ENCODE data around the gene JHY.

The JHY gene

DNA sequence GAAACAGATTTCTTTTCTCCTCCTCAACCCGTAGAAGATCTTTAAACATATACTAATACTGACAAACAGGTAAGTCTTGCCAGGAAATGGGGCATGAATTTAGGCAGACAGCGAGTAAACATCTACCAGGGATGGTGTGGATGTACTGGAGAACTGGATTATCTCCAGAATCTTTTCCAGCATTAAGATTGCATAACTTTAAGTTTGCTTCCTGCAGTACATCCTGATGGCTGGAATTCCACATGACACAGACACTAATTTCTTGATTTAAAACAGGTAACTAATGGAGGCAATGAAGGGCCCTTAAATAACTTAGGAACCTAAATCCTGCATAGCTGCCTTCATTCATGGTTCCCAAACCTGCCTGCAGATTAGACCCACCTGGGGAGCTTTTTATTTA, 40.7 kb downstream of the JHY start:
- TF ChIP-seq SPI1 (IDR thresholded peaks at IDR 0.05; ENCODE audit: borderline replicate concordance, low read depth) (no peak), GABPA (IDR thresholded peaks at IDR 0.05; ENCODE audit: low read depth) (no peak), REST (IDR thresholded peaks at IDR 0.05; ENCODE audit: insufficient replicate concordance, low read depth) (no peak), POLR2AphosphoS5 (IDR thresholded peaks at IDR 0.05; ENCODE audit: low read depth) (no peak)
- TF ChIP-seq, protein P1, sequence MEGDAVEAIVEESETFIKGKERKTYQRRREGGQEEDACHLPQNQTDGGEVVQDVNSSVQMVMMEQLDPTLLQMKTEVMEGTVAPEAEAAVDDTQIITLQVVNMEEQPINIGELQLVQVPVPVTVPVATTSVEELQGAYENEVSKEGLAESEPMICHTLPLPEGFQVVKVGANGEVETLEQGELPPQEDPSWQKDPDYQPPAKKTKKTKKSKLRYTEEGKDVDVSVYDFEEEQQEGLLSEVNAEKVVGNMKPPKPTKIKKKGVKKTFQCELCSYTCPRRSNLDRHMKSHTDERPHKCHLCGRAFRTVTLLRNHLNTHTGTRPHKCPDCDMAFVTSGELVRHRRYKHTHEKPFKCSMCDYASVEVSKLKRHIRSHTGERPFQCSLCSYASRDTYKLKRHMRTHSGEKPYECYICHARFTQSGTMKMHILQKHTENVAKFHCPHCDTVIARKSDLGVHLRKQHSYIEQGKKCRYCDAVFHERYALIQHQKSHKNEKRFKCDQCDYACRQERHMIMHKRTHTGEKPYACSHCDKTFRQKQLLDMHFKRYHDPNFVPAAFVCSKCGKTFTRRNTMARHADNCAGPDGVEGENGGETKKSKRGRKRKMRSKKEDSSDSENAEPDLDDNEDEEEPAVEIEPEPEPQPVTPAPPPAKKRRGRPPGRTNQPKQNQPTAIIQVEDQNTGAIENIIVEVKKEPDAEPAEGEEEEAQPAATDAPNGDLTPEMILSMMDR (IDR thresholded peaks at IDR 0.05; ENCODE audit: insufficient read depth, low read length) = no peak
- Histone ChIP-seq H3K27ac (replicated peaks) (no peak overlapping the region), H3K4me3 (replicated peaks; ENCODE audit: insufficient read depth, low read length) (no peak overlapping the region), H3K27me3 (ENCODE audit: insufficient read depth, poor library complexity, severe bottlenecking) (no peaks in the 10 kb centered on the region)
- no peak for DNase-seq (ENCODE audit: low read depth in 1 of 2, low spot score in 1 of 2)

DNA sequence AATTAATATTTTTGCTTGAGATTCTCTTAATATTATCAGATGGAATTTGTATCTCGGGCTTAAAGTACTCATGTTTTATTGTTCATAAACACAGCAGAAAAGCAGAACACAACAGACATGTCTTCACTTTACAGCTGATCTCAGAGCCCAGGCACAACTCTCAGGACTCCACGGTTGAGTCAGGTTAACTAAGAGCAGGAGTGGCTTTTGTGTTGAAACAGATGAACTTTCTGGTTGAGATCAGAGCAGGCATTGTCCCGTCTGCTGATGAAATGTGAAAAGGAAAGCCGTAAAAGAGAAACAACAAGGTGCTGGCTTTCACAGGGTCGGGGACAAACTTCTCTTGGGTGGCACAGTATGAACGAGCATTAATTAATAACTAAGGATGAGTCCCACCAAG, 49.0 kb downstream of the JHY start:
- no peak overlapping the region for H3K27ac ChIP-seq (replicated peaks)
- no peak for DNase-seq (ENCODE audit: low read depth in 1 of 2, low spot score in 1 of 2)
- TF ChIP-seq, protein P1 (IDR thresholded peaks at IDR 0.05; ENCODE audit: insufficient read depth, low read length) = no peak
- no peak for TF ChIP-seq POLR2AphosphoS5 (IDR thresholded peaks at IDR 0.05; ENCODE audit: low read depth)
- no peak for TF ChIP-seq REST (IDR thresholded peaks at IDR 0.05; ENCODE audit: insufficient replicate concordance, low read depth)
- TF ChIP-seq GABPA (IDR thresholded peaks at IDR 0.05; ENCODE audit: low read depth) = no peak
- no peak for TF ChIP-seq SPI1 (IDR thresholded peaks at IDR 0.05; ENCODE audit: borderline replicate concordance, low read depth)
- no peak overlapping the region for H3K4me3 ChIP-seq (replicated peaks; ENCODE audit: insufficient read depth, low read length)
- no peaks in the 10 kb centered on the region for H3K27me3 ChIP-seq (ENCODE audit: insufficient read depth, poor library complexity, severe bottlenecking)

GRCh38 chr11:122933416-122933815, 50.9 kb downstream of the JHY start:
- no peaks in the 10 kb centered on the region for H3K27me3 ChIP-seq (ENCODE audit: insufficient read depth, poor library complexity, severe bottlenecking)
- DNase-seq (ENCODE audit: low read depth in 1 of 2, low spot score in 1 of 2) = no peak
- no peak overlapping the region for H3K4me3 ChIP-seq (replicated peaks; ENCODE audit: insufficient read depth, low read length)
- no peak for TF ChIP-seq SPI1 (IDR thresholded peaks at IDR 0.05; ENCODE audit: borderline replicate concordance, low read depth)
- TF ChIP-seq, protein P1 (IDR thresholded peaks at IDR 0.05; ENCODE audit: insufficient read depth, low read length) = no peak
- TF ChIP-seq REST (IDR thresholded peaks at IDR 0.05; ENCODE audit: insufficient replicate concordance, low read depth) = no peak
- no peak for TF ChIP-seq GABPA (IDR thresholded peaks at IDR 0.05; ENCODE audit: low read depth)
- no peak for TF ChIP-seq POLR2AphosphoS5 (IDR thresholded peaks at IDR 0.05; ENCODE audit: low read depth)
- H3K27ac ChIP-seq (replicated peaks) = no peak overlapping the region

Measured in HL-60 (cell line).